K562 (cell line): ENCODE data around the gene PFAS.

Experiments
- BDP1 ChIP-seq: IDR thresholded peaks from 3 replicates; pipeline ENCODE4 v1.6.1; 2011; ENCODE audit not compliant: insufficient read length, insufficient read depth
- U2AF2 ChIP-seq: fragments of 200-400 bp; formaldehyde crosslinking; optimal IDR thresholded peaks from 2 replicates; pipeline ENCODE3; 2017; ENCODE audit warnings: low read depth, mild to moderate bottlenecking, low read length
- ZKSCAN3 ChIP-seq: fragments of 250-450 bp; sonication (Bioruptor Pico); IDR thresholded peaks from 2 replicates; pipeline ENCODE4 v1.4.0; 2020
- ZNF175 ChIP-seq: fragments of 200-800 bp; sonication (Bioruptor generic); IDR thresholded peaks from 2 replicates; pipeline ENCODE4 v1.6.1; 2016; ENCODE audit warnings: low read depth, mild to moderate bottlenecking, missing genetic modification characterization, missing compliant biosample characterization
- TF ChIP-seq, protein P1 (sequence below), 3 experiments: IDR thresholded peaks in 2 of 3; conservative IDR thresholded peaks in 1 of 3; 2 replicates each; pipeline ENCODE4 v1.5.1; 2011 to 2012; ENCODE audit warnings: low read length in 3 of 3, mild to moderate bottlenecking in 3 of 3, control low read depth in 2 of 3, improper control_type of control experiment in 1 of 3, inconsistent platforms in 1 of 3, low read depth in 1 of 3, mixed read lengths in 1 of 3, moderate library complexity in 1 of 3; ENCODE audit not compliant: insufficient read depth in 2 of 3
- TF ChIP-seq, protein P2 (sequence below): fragments of 250-450 bp; sonication (Bioruptor Pico); IDR thresholded peaks from 2 replicates; pipeline ENCODE4 v1.8.0; 2022; ENCODE audit warnings: moderate library complexity, mild to moderate bottlenecking, inconsistent platforms
- TF ChIP-seq, protein P3 (sequence below), 2 experiments: fragments of 450-650 bp in 1 of 2; sonication (generic) in 1 of 2; formaldehyde crosslinking in 1 of 2; IDR thresholded peaks in 1 of 2; conservative IDR thresholded peaks in 1 of 2; 2 replicates each; pipeline versions ENCODE4 v1.6.1 to v1.8.1; 2016 to 2023; ENCODE audit warnings: mild to moderate bottlenecking in 2 of 2, moderate library complexity in 2 of 2, inconsistent platforms in 1 of 2, missing genetic modification reagents in 1 of 2

DNA sequence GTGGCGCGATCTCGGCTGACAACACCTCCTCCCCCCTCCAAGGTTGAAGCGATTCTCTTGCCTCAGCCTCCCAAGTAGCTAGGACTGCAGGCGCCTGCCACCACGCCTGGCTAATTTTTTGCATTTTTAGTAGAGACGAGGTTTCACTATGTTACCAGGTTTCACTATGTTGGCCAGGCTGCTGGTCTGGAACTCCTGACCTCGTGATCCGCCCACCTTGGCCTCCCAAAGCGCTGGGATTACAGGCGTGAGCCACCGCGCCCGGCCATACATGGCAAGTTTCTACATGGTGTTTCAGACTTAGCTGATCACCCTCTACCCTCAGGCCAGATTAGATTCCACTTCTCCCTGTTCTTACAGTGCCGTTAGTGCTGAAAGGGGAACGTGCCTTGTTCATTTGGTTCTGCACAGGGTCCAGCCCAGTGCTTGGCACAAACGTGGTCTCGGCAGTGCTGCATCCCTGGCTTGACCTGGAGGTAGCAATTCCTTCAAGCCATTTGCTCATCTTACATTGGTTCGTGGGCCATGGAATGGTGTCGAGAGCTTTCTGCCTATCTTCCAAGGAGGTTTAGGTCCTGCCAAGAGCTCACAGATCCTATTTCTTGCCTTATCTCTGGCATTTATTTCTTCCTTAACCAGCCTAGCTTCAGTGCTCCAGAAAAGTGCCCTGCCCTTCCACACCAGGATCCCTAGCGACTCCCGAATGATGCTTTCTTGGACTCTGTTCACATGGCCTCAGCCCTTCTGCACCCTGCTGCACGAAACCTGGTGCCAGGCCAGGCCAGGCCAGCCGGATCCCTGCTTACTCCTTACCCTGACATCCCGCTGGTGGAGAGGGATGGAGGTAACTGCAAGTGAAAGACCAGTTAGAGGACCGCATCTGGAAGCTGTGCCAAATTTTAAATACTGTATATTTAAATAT is 23.9 kb upstream of the PFAS start:
- TF ChIP-seq, protein P1, sequence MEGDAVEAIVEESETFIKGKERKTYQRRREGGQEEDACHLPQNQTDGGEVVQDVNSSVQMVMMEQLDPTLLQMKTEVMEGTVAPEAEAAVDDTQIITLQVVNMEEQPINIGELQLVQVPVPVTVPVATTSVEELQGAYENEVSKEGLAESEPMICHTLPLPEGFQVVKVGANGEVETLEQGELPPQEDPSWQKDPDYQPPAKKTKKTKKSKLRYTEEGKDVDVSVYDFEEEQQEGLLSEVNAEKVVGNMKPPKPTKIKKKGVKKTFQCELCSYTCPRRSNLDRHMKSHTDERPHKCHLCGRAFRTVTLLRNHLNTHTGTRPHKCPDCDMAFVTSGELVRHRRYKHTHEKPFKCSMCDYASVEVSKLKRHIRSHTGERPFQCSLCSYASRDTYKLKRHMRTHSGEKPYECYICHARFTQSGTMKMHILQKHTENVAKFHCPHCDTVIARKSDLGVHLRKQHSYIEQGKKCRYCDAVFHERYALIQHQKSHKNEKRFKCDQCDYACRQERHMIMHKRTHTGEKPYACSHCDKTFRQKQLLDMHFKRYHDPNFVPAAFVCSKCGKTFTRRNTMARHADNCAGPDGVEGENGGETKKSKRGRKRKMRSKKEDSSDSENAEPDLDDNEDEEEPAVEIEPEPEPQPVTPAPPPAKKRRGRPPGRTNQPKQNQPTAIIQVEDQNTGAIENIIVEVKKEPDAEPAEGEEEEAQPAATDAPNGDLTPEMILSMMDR (IDR thresholded peaks at IDR 0.05 in 2 of 3, conservative IDR thresholded peaks at IDR 0.05 in 1 of 3; ENCODE audit: insufficient read depth in 2 of 3, low read depth in 1 of 3, low read length in 3 of 3): no peak
- TF ChIP-seq, protein P2, sequence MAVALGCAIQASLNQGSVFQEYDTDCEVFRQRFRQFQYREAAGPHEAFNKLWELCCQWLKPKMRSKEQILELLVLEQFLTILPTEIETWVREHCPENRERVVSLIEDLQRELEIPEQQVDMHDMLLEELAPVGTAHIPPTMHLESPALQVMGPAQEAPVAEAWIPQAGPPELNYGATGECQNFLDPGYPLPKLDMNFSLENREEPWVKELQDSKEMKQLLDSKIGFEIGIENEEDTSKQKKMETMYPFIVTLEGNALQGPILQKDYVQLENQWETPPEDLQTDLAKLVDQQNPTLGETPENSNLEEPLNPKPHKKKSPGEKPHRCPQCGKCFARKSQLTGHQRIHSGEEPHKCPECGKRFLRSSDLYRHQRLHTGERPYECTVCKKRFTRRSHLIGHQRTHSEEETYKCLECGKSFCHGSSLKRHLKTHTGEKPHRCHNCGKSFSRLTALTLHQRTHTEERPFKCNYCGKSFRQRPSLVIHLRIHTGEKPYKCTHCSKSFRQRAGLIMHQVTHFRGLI (CRISPR knock-in tag): no peak
- TF ChIP-seq, protein P3, sequence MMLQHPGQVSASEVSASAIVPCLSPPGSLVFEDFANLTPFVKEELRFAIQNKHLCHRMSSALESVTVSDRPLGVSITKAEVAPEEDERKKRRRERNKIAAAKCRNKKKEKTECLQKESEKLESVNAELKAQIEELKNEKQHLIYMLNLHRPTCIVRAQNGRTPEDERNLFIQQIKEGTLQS (IDR thresholded peaks at IDR 0.05): no peak
- TF ChIP-seq, protein P3 (CRISPR knock-in tag; conservative IDR thresholded peaks at IDR 0.05): no peak
- TF ChIP-seq ZNF175 (CRISPR knock-in tag) (no peak), BDP1 (no peak), ZKSCAN3 (no peak), U2AF2 (no peak)
